ENCODE data around the gene CXCL11. TPM values are rescaled to one million over a fixed set of nuclear protein-coding genes. Genes with fewer than 3 reads are reported as not detected.

CXCL11 gene
- total and polyA plus RNA-seq, 2 donors (not counting 1 experiment from before 2014, with no cell fraction given) = not detected

- Mint-ChIP-seq H3K9me3 (ENCODE audit: insufficient read depth) (no peaks in the 10 kb centered on the region), H3K4me1 (peaks cover 8% of the 10 kb centered on the region), H3K27ac (no peak overlapping the region), H3K27me3 (no peaks in the 10 kb centered on the region), H3K4me3 (no peak overlapping the region)
- ChIA-PET CTCF (interaction anchor here (1.0 to 6.7 kb wide), 10 partner anchors 8 to 170 kb away, joined by 3 to 132 read pairs (median 10); partner anchors contain the start of gene SDAD1), POLR2A (no interaction called here)
- H3K27ac ChIP-seq (ENCODE audit: low read length in 2 of 2) = no peak overlapping the region
- H3K4me2 ChIP-seq (replicated peaks; ENCODE audit: low read depth, low read length, poor library complexity, severe bottlenecking) = no peak overlapping the region
- no peak overlapping the region for H3K9ac ChIP-seq (ENCODE audit: low read length)
- H4K20me1 ChIP-seq (ENCODE audit: control insufficient read depth, insufficient read depth, low read length, poor library complexity, severe bottlenecking) = no peaks in the 10 kb centered on the region
- TF ChIP-seq CTCF (IDR thresholded peaks at IDR 0.05) (no peak), EZH2 (IDR thresholded peaks at IDR 0.05; ENCODE audit: borderline replicate concordance, insufficient read depth, low read depth, low read length, poor library complexity, severe bottlenecking) (no peak)
- no peaks in the 10 kb centered on the region for H3K27me3 ChIP-seq (replicated peaks in 1 of 4; ENCODE audit: control extremely low read depth in 1 of 4, control insufficient read depth in 3 of 4, insufficient read depth in 4 of 4, low read length in 3 of 4)
- H3K79me2 ChIP-seq (ENCODE audit: control insufficient read depth, insufficient read depth, low read length) = no peaks in the 10 kb centered on the region
- DNase-seq (no peak), ATAC-seq (ENCODE audit: low read depth) (no peak)
- intact Hi-C loops (cut with micrococcal nuclease) = loop anchor here (2.0 kb wide), 1 partner anchor 82 kb away; the partner anchor contains the start of gene NUP54
- WGBS (ENCODE audit: insufficient coverage) = 93% methylated on average over 3 of the region's 3 CpGs
- no peak overlapping the region for H2AFZ ChIP-seq (ENCODE audit: insufficient read depth, low read depth, low read length, poor library complexity, severe bottlenecking)
- peaks cover 9 to 10% of the 10 kb centered on the region in 2 donors for H3K4me1 ChIP-seq (ENCODE audit: control insufficient read depth in 2 of 2, insufficient read depth in 2 of 2, low read length in 2 of 2)
- peaks cover 0 to 3% (median 0%) of the 10 kb centered on the region in 3 donors for H3K9me3 ChIP-seq (ENCODE audit: control extremely low read depth in 1 of 3, control insufficient read depth in 2 of 3, insufficient read depth in 1 of 3, low read length in 2 of 3)
- H3K4me3 ChIP-seq (ENCODE audit: control extremely low read depth in 1 of 5, extremely low read depth in 1 of 5, insufficient read depth in 1 of 5, low read depth in 2 of 5, low read length in 4 of 5) = no peak overlapping the region
- H3K36me3 ChIP-seq (replicated peaks in 1 of 2; ENCODE audit: control extremely low read depth in 1 of 2, control insufficient read depth in 1 of 2, extremely low read depth in 1 of 2, insufficient read depth in 2 of 2, low read length in 1 of 2) = no peaks in the 10 kb centered on the region
Measured at GRCh38 chr4:76066546-76066945, 30.7 kb upstream of the CXCL11 start.

GRCh38 chr4:76061982-76062381, 26.1 kb upstream of the CXCL11 start:
- Mint-ChIP-seq H3K9me3 (ENCODE audit: insufficient read depth) (no peaks in the 10 kb centered on the region), H3K27ac (peak overlapping the region; percentile 37), H3K27me3 (no peaks in the 10 kb centered on the region), H3K4me3 (peak overlapping the region; percentile 35), H3K4me1 (peaks cover 29% of the 10 kb centered on the region)
- H3K27ac ChIP-seq (ENCODE audit: low read length in 2 of 2) = peak overlapping the region; percentile 31 to 32
- peak overlapping the region in 1 of 5 experiments; percentile 31 for H3K4me3 ChIP-seq (ENCODE audit: control extremely low read depth in 1 of 5, extremely low read depth in 1 of 5, insufficient read depth in 1 of 5, low read depth in 2 of 5, low read length in 4 of 5)
- intact Hi-C loops (cut with micrococcal nuclease) = no loop called here
- H3K4me1 ChIP-seq (ENCODE audit: control insufficient read depth in 2 of 2, insufficient read depth in 2 of 2, low read length in 2 of 2) = peaks cover 22 to 31% of the 10 kb centered on the region in 2 donors
- no peaks in the 10 kb centered on the region for H3K79me2 ChIP-seq (ENCODE audit: control insufficient read depth, insufficient read depth, low read length)
- ATAC-seq (ENCODE audit: low read depth) (peak; percentile 96), DNase-seq (peak; percentile 71)
- no peak overlapping the region for H3K9ac ChIP-seq (ENCODE audit: low read length)
- peak overlapping the region; percentile 43 for H3K4me2 ChIP-seq (replicated peaks; ENCODE audit: low read depth, low read length, poor library complexity, severe bottlenecking)
- TF ChIP-seq CTCF (IDR thresholded peaks at IDR 0.05) = no peak
- no peak overlapping the region for H2AFZ ChIP-seq (ENCODE audit: insufficient read depth, low read depth, low read length, poor library complexity, severe bottlenecking)
- ChIA-PET POLR2A (interaction anchor here (0.5 to 1.1 kb wide), 2 partner anchors 122 to 1103 kb away, joined by 3 to 4 read pairs; no protein-coding TSS in a partner anchor), CTCF (interaction anchor here (0.6 to 4.9 kb wide), 11 partner anchors 8 to 1876 kb away, joined by 3 to 95 read pairs (median 4); partner anchors contain the start of genes NAAA and SDAD1)
- no CpG with 5 or more reads among the region's 1 CpG for WGBS (ENCODE audit: insufficient coverage)
- no peaks in the 10 kb centered on the region for H4K20me1 ChIP-seq (ENCODE audit: control insufficient read depth, insufficient read depth, low read length, poor library complexity, severe bottlenecking)
- H3K36me3 ChIP-seq (replicated peaks in 1 of 2; ENCODE audit: control extremely low read depth in 1 of 2, control insufficient read depth in 1 of 2, extremely low read depth in 1 of 2, insufficient read depth in 2 of 2, low read length in 1 of 2) = no peaks in the 10 kb centered on the region
- H3K9me3 ChIP-seq (ENCODE audit: control extremely low read depth in 1 of 3, control insufficient read depth in 2 of 3, insufficient read depth in 1 of 3, low read length in 2 of 3) = peaks cover 0 to 3% (median 0%) of the 10 kb centered on the region in 3 donors
- H3K27me3 ChIP-seq (replicated peaks in 1 of 4; ENCODE audit: control extremely low read depth in 1 of 4, control insufficient read depth in 3 of 4, insufficient read depth in 4 of 4, low read length in 3 of 4) = no peaks in the 10 kb centered on the region

Data from B cell (primary cell).